Skeletal muscle satellite cell (primary cell): ENCODE data around the gene OXCT1.
"Not testable (repeated sequence)": the region's sequence is repeated elsewhere in the genome, so short reads cannot be mapped to it uniquely, and the experiment has no call there.

Experiments
- H3K27me3 ChIP-seq: 2 replicates; pipeline ENCODE4 v1.7.0; 2013; ENCODE audit warnings: low read length; ENCODE audit not compliant: control insufficient read depth, insufficient read depth
- H3K36me3 ChIP-seq: 2 replicates; pipeline ENCODE4 v1.7.0; 2013; ENCODE audit warnings: mild to moderate bottlenecking, control low read depth, low read length; ENCODE audit not compliant: insufficient read depth
- H3K4me1 ChIP-seq: 2 replicates; pipeline ENCODE4 v1.7.0; 2013; ENCODE audit warnings: low read length; ENCODE audit not compliant: control insufficient read depth, insufficient read depth
- H3K4me2 ChIP-seq: 2 replicates; pipeline ENCODE4 v1.7.0; 2013; ENCODE audit warnings: mild to moderate bottlenecking, low read length
- H3K4me3 ChIP-seq: 2 replicates; pipeline ENCODE4 v1.7.0; 2013; ENCODE audit warnings: low read length
- H3K9ac ChIP-seq: 2 replicates; pipeline ENCODE4 v1.7.0; 2013; ENCODE audit warnings: mild to moderate bottlenecking, low read depth, low read length, moderate library complexity
- H3K9me3 ChIP-seq: replicated peaks from 2 replicates; pipeline ENCODE4 v1.7.0; 2013; ENCODE audit warnings: mild to moderate bottlenecking, control low read depth, low read length

Gene OXCT1

DNA sequence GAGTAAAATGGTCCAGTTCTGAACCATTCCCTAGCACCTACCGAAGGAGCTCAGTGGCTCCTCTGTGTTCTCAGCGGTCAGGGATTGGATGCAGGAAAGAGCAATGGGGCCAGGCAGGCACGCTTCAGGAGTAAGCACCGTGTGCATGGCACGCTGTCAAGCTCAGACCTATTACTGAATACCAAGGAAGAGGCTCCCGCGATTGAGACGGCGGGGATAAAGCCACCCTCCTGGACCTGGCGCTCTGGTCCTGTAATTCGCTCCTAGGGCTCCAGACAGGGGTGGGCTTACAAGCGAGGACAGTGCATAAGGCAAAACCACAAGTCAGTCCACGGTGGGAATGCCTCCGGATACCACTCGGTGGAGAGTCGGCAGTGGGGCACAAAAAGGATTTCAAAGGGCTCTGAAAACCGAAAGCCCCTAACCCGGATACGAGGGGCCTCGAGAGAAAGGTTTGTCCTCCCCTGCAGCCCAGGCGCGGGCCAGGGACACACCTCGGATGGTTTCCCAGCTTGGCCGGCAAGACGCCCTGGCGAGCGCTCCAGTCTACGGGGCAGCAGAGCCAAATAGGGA is 988 bp downstream of the OXCT1 start:
- Histone ChIP-seq H3K4me2 (peak overlapping the region; percentile 98), H3K9ac (peak overlapping the region; percentile 89), H3K4me1 (peaks cover 26% of the 10 kb centered on the region), H3K27me3 (no peaks in the 10 kb centered on the region), H3K9me3 (no peaks in the 10 kb centered on the region), H3K4me3 (peak overlapping the region; percentile 96), H3K36me3 (no peaks in the 10 kb centered on the region)

DNA sequence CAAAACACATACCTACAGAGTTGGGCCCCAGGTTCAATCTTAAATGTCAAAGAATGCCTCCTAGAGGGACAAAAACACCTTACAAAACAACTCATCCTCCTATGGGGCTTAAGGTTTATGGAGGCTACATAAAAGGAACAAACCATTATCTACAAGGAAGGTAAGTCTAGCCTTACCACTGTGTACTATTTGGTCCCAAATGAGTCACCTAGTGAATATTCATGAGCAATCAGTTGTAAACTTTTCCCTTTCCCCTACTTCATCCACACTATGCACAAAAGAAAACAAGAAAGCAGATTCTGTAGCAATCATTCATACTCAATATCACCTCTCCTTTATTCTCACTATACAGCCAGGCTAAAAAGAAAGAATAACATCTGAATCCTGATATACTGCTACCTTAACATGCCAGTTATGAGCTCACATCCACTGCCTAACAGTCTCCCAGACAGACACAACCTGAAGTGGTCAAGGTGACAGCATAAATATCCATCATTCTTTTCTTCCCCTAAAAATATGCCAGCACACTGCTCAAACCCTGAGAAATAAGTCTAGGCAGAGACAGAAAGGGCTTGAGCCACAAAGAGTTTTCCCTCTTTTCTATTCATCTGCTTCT is 6.2 kb downstream of the OXCT1 start:
- Histone ChIP-seq H3K4me3 (no peak overlapping the region), H3K9ac (no peak overlapping the region), H3K27me3 (no peaks in the 10 kb centered on the region), H3K4me1 (peaks cover 10% of the 10 kb centered on the region), H3K4me2 (peak overlapping the region; percentile 16), H3K36me3 (no peaks in the 10 kb centered on the region), H3K9me3 (no peaks in the 10 kb centered on the region)

DNA sequence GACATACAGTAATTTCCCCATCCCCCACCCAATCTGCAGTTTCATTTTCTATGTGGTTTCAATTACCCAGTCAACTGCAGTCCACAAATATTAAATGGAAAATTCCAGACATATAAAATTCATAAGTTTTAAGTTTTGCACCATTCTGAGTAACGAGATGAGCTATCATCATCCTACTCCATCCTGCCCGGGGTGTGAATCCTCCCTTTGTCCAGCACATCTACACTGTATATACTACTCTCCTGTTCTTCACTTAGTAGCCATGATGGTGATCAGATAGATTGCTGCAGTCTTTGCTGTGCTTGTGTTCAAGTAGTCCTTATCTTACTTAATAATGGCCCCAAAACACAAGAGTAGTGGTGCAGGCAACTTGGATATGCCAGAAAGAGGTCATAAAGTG is 11.3 kb downstream of the OXCT1 start:
- no peak overlapping the region for H3K9ac ChIP-seq
- H3K27me3 ChIP-seq: no peaks in the 10 kb centered on the region
- H3K4me1 ChIP-seq: peaks cover 5% of the 10 kb centered on the region
- H3K36me3 ChIP-seq: no peaks in the 10 kb centered on the region
- no peak overlapping the region for H3K4me2 ChIP-seq
- no peaks in the 10 kb centered on the region for H3K9me3 ChIP-seq
- H3K4me3 ChIP-seq: no peak overlapping the region

DNA sequence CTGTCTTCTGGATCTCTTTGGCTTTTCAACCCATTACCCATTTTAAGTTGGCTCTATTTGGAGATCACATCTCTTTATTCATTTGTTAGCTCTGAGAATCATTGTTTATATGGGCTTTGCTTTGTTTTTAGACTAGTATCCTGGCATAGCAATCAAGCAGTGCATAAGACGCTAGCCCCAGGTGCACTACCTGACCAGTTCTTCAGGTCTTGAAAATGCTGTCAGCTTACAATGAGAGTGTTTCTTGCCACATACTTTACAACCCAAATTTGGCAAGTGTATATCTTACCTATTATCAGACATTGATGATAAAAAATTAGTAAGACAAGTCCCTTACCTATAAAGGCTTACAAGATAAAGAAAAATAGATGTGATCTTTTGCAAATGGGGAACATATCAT is 12.2 kb downstream of the OXCT1 start:
- H3K4me2 ChIP-seq: no peak overlapping the region
- H3K9ac ChIP-seq: no peak overlapping the region
- H3K4me3 ChIP-seq: no peak overlapping the region
- H3K27me3 ChIP-seq: no peaks in the 10 kb centered on the region
- H3K36me3 ChIP-seq: no peaks in the 10 kb centered on the region
- no peaks in the 10 kb centered on the region for H3K4me1 ChIP-seq
- H3K9me3 ChIP-seq: no peaks in the 10 kb centered on the region

DNA sequence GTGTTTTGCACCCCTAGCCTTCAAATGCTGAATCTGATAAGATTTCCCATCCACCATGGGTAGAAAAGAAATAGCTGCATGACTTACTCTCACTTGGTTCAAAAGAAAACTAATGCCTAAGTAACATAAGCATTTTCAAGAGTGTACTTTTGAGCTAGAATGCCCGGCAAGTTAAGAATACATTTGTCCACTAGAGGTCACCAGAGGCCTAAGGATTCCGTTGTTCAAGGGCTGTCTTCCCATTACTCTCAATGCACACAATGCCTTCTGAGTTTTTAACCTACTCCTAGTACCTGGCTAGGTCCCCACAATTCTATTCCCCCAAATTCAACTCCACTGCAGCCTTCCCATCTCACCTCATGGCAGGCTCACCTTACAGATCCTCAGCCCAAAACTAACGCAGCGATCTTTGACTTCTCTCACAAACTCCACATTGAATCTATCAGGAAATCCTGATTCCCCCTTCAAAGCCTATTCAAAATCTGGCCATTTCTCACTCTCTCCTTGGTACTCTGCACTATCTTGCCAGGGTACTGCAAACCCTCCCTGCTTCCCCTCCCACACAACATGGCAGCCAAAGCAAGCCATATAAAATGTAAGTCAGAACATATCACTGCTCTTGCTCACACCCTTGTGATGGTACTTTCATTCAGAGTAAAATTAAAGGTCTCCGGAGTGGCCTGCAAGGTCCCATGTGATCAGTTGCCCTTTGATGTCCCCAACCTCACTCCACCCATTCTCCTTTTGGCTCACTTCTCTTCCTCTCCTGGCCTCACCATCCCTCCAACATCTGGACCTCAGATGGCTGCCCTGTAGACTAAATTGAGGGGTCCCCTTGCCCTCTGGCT is 13.4 kb downstream of the OXCT1 start:
- Histone ChIP-seq H3K9ac (no peak overlapping the region), H3K4me2 (no peak overlapping the region), H3K4me3 (no peak overlapping the region), H3K27me3 (no peaks in the 10 kb centered on the region), H3K36me3 (peaks cover 2% of the 10 kb centered on the region), H3K4me1 (no peaks in the 10 kb centered on the region), H3K9me3 (no peaks in the 10 kb centered on the region)

DNA sequence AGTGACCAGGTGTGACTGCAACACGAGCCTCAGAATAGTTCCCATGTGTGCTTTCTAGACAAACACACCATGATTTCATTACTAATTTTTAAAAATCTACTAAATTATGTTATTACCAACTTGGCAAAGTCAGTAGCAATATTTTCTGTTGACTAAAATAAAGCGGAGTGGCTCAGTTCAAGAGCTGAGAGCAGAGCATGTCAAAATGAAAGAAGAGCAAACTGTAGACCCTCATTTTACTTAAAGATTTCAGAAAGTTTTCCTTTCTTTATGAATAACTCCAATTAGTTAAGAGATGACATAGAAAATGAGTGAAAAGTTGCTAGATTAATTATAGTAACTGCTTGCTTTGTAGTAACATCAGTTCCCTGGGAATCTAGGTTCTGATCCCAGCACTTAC is 17.9 kb downstream of the OXCT1 start:
- Histone ChIP-seq H3K36me3 (peaks cover 25% of the 10 kb centered on the region), H3K4me3 (no peak overlapping the region), H3K4me2 (no peak overlapping the region)

DNA sequence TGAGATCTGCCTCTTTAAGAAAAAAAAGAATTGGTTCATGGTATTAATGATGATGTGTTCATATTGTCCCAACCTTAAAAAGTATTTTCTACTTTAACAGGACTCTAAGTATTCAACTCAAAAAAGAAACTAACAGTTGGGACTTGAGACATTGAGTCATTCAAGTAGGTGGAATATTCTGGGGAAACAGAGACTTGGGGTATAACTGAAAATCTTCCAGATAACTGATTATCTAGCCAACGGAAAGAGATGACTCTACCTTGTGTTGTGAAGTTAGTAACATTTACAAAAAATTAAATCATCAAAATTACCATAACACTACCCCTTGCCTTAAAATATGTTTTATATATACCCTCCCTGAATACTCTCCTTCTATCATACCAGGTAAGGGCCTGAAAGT is 19.1 kb downstream of the OXCT1 start:
- H3K9me3 ChIP-seq: no peaks in the 10 kb centered on the region
- no peaks in the 10 kb centered on the region for H3K27me3 ChIP-seq
- H3K9ac ChIP-seq: no peak overlapping the region
- no peak overlapping the region for H3K4me2 ChIP-seq
- peaks cover 25% of the 10 kb centered on the region for H3K36me3 ChIP-seq
- H3K4me3 ChIP-seq: no peak overlapping the region
- no peaks in the 10 kb centered on the region for H3K4me1 ChIP-seq

More for the DNA sequence above, 17.9 kb downstream of the OXCT1 start:
- H3K9me3 ChIP-seq: no peaks in the 10 kb centered on the region
- no peaks in the 10 kb centered on the region for H3K4me1 ChIP-seq
- H3K9ac ChIP-seq: no peak overlapping the region
- no peaks in the 10 kb centered on the region for H3K27me3 ChIP-seq

DNA sequence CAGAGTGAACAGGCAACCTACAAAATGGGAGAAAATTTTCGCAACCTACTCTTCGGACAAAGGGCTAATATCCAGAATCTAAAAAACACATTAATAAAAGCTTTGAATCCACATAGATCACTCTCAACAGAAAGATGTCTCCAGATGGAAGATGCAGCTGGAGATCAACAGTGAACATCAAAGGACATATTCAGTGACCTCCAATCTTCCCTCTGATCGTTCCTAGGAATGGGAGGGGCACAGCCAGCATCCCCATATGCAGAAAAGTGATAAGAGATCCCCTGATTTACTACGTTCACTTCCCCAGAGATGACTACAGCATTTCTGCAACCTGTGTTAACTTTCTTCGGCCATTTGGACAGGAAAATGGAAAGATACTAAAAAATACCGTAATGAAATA is 21.2 kb downstream of the OXCT1 start:
- Histone ChIP-seq H3K27me3 (no peaks in the 10 kb centered on the region), H3K9ac (no peak overlapping the region), H3K9me3 (no peaks in the 10 kb centered on the region), H3K36me3 (peaks cover 25% of the 10 kb centered on the region), H3K4me1 (no peaks in the 10 kb centered on the region), H3K4me3 (no peak overlapping the region), H3K4me2 (no peak overlapping the region)

DNA sequence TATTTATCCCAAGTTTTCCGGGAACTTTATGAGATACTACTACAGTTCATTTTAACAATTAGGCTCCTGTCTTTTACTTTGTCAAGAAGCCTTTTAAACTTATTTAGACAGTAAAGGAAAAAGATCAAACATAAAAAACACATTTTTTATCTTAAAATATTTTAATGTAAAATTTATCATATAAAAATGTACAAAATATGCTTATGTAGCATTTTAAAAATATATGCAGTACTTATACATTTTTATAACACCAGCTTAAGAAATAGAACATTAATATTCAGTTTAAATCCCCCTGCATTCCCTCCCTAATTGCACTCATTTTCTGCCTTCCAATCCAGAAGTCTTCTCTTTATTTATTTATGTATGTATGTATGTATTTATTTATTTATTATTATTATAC is 24.5 kb downstream of the OXCT1 start:
- H3K4me1 ChIP-seq, H3K9me3 ChIP-seq, H3K27me3 ChIP-seq, H3K4me3 ChIP-seq, H3K9ac ChIP-seq, H3K4me2 ChIP-seq: not testable (repeated sequence)
- H3K36me3 ChIP-seq: peaks cover 14% of the 10 kb centered on the region

DNA sequence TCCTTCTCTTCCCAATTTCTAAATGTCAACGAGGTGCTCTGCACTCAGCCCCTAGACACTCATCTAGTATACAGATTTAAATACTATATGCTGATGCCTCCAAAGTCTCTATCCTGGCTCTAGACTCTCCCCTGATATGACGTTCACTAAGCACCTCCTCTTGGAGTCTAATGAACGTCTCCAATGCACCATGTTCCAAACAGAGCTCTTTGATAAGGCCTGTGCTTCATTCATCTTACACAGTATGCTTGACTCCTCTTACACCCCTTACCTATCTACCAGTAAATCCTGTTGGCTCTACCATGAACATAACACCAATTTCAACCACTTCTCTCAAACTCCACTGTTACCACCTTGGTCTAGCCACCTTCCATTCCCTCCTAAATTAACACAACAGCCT is 25.7 kb downstream of the OXCT1 start:
- no peaks in the 10 kb centered on the region for H3K9me3 ChIP-seq
- peaks cover 6% of the 10 kb centered on the region for H3K36me3 ChIP-seq
- no peak overlapping the region for H3K9ac ChIP-seq
- H3K4me3 ChIP-seq: no peak overlapping the region
- no peaks in the 10 kb centered on the region for H3K4me1 ChIP-seq
- H3K27me3 ChIP-seq: no peaks in the 10 kb centered on the region
- no peak overlapping the region for H3K4me2 ChIP-seq

DNA sequence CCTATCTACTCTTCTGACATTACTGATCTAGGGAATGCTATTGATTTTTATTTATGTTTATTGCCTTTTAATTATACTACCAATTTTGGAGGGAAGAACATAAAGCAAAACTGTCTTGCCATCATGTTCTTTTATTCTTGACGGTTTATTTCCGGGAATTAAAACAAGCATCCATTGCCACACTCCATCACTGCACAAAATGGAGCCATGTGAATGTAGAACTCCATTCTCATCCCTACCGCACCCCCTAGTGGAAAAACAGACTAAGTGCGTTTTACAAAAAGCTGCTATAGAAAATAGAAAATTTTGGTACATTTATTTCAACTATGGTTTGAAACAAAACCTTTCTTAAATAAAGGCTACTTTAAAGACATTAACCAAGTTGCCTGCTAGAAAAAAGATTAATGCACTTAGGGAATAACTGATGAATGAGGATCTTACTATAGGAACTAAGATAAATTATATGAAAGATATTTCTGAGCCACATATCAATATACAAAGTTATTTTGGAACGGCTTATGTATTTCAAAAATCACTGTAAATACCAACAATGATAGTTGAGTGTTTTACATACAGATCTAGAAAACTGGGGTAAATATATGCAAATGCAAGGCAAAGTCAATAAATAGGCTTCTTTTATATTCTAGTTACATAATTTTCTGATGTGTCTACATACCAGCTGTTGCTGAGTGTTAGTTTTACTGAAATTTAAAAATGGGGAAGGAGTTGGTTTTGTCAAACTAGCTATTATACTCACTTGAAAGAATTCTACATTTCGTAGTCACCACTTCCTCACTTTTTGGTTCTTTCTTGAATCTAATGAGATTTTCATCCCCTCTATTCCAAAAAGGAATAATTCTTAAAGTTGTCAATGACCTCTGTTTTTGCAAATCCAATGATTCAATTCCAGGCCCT is 26.5 kb downstream of the OXCT1 start:
- Histone ChIP-seq H3K4me3 (no peak overlapping the region), H3K4me2 (no peak overlapping the region), H3K9me3 (no peaks in the 10 kb centered on the region), H3K36me3 (no peaks in the 10 kb centered on the region), H3K4me1 (no peaks in the 10 kb centered on the region), H3K27me3 (no peaks in the 10 kb centered on the region), H3K9ac (no peak overlapping the region)
